Diencephalon (tissue), 1 donor: ENCODE results near the gene P3R3URF. TPM values are rescaled to one million over a fixed set of nuclear protein-coding genes. Genes with fewer than 3 reads are reported as not detected.

Experiments
- small RNA-seq: library from RNA; depleted of rRNA; stranded (forward); fragments of <200 nt; gene quantifications from one replicate; pipeline ENCODE3, GENCODE V24; 2014
- total RNA-seq: library from RNA; depleted of rRNA; stranded (reverse); fragments of >200 nt; gene quantifications from one replicate; pipeline ENCODE4 v1.2.3, GENCODE V29; 2014

Gene P3R3URF
- not detected for total RNA-seq

GRCh38 chr1:46176211-46176865 lies at the start of gene P3R3URF:
TSS of gene P3R3URF (minus strand) at chr1:46176488. CDS start at chr1:46176471, 17 bp downstream.

GRCh38 chr1:46197964-46198811 lies 21.9 kb upstream of the P3R3URF start, which contains the start of gene POMGNT1:
TSS of gene POMGNT1 (minus strand) at chr1:46198434. CDS start at chr1:46197821, 613 bp downstream.

GRCh38 chr1:46174448-46175231 lies 1.6 kb downstream of the P3R3URF start, which contains the start of gene TSPAN1:
TSS of gene TSPAN1 (plus strand) at chr1:46175087. CDS start at chr1:46181108, 6,021 bp downstream.

GRCh38 chr1:46132529-46133180 lies 43.6 kb downstream of the P3R3URF start, which contains the start of gene PIK3R3:
TSS of gene PIK3R3 (minus strand) at chr1:46132629. CDS start at chr1:46131952, 677 bp downstream.

Small RNA genes within 50 kb of the gene (small RNA-seq; reads per million reads assigned to genes)
- not detected for gene AL672043.1

Other genes starting within 250 kb of the P3R3URF start
- 87.0 TPM for gene PIK3R3, start 43.9 kb downstream of the P3R3URF start, total RNA-seq
- gene TSPAN1, start 1.4 kb downstream of the P3R3URF start, total RNA-seq = 0.46 TPM
- 60.7 TPM for gene POMGNT1, start 21.9 kb upstream of the P3R3URF start, total RNA-seq
- gene LURAP1, start 26.8 kb upstream of the P3R3URF start, total RNA-seq = 7.6 TPM
- 2.8 TPM for gene RAD54L, start 71.3 kb upstream of the P3R3URF start, total RNA-seq
- gene LRRC41, start 127.1 kb upstream of the P3R3URF start, total RNA-seq = 54.0 TPM
- gene UQCRH, start 127.2 kb upstream of the P3R3URF start, total RNA-seq = 304 TPM
- gene NSUN4, start 164.3 kb upstream of the P3R3URF start, total RNA-seq = 15.0 TPM
- gene FAAH, start 217.8 kb upstream of the P3R3URF start, total RNA-seq = 26.8 TPM